GM12892 (cell line): ENCODE results near the gene RASGRP4.

Experiments used
- POLR2A ChIP-seq: IDR thresholded peaks from 2 replicates; pipeline ENCODE4 v1.6.1; 2011; ENCODE audit warnings: low read depth, low read length, control low read depth
- POLR2AphosphoS5 ChIP-seq: IDR thresholded peaks from 2 replicates; pipeline ENCODE4 v1.6.1; 2011; ENCODE audit warnings: low read depth, low read length, control low read depth
- TAF1 ChIP-seq: IDR thresholded peaks from 2 replicates; pipeline ENCODE4 v1.6.1; 2011; ENCODE audit warnings: low read depth, mild to moderate bottlenecking, control low read depth, low read length, borderline replicate concordance

DNA sequence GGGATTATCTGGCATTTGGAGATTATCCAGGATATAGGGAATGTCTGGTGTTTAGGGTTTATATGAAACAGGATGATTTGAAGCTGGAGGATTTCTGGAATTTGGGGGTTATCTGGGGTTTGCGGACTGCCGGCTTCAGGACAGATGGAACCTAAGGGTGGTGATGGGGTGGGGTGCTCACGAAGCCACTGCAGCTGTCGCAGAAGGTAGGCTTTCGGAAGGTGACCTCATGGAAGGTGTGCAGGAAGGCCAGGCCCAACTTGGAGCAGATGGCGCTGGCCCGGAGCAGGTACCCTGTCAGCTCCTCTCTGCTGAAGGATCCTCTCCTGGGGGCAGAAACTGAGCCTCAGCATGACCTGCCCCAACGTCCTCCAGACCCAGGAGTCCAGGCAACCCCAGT, 13.5 kb downstream of the RASGRP4 start:
- TF ChIP-seq POLR2AphosphoS5 (no peak), TAF1 (no peak), POLR2A (no peak)
